DMS153 treated with DMSO at 0.1 percent for 48 hours (cell line): Measurements from ENCODE around the gene SLC4A5.

ENCODE experiments used
- DNase-seq: peaks from one replicate; lab custom pipeline; 2025; ENCODE audit not compliant: unreplicated experiment; lab: John Stamatoyannopoulos, UW

Gene SLC4A5

GRCh38 chr2:74174909-74175308 lies 168.3 kb downstream of the SLC4A5 start:
- no peak for DNase-seq

GRCh38 chr2:74168739-74169138 lies 174.5 kb downstream of the SLC4A5 start:
- DNase-seq: no peak
